Panc1 (cell line): ENCODE results near the gene UBE2J1.
"Not testable (repeated sequence)": the region's sequence is repeated elsewhere in the genome, so short reads cannot be mapped to it uniquely, and the experiment has no call there.

Source experiments
- CTCF ChIP-seq: fragments of 450-650 bp; IDR thresholded peaks from 2 replicates; pipeline ENCODE4 v1.5.1; 2017; ENCODE audit warnings: mild to moderate bottlenecking
- REST ChIP-seq, 2 experiments: IDR thresholded peaks; 2 replicates each; pipeline ENCODE4 v1.6.1; 2011 to 2012; ENCODE audit warnings: low read depth in 2 of 2, control low read depth in 1 of 2, low read length in 1 of 2, mild to moderate bottlenecking in 1 of 2, moderate library complexity in 1 of 2; ENCODE audit not compliant: insufficient read depth in 1 of 2

- not testable (repeated sequence) for TF ChIP-seq REST (IDR thresholded peaks at IDR 0.05; ENCODE audit: insufficient read depth in 1 of 2, low read depth in 2 of 2, low read length in 1 of 2); CTCF
These were observed 48.0 kb downstream of the UBE2J1 start for GRCh38 chr6:89304517-89304916.
